ENCODE results near the gene FAM3C.

FAM3C gene

GRCh38 chr7:121300685-121301420 lies 95.3 kb downstream of the FAM3C start:
- DNase-seq (ENCODE audit: low read depth in 2 of 2) = no peak
